NCI-H146 treated with DMSO at 0.1 percent for 48 hours (cell line): Measurements from ENCODE around the gene TCF4.
A peak's percentile ranks its signal among the peaks of the same experiment; 100 is the strongest.

ENCODE experiments used
- DNase-seq: peaks from one replicate; lab custom pipeline; 2025; ENCODE audit not compliant: unreplicated experiment; lab: John Stamatoyannopoulos, UW

Gene TCF4

GRCh38 chr18:55547705-55548056 lies 40.3 kb downstream of the TCF4 start:
- DNase-seq = no peak

GRCh38 chr18:55546851-55547704 lies 40.9 kb downstream of the TCF4 start:
- DNase-seq = peak; percentile 73

- no peak for DNase-seq
Observed at GRCh38 chr18:55544014-55544413, 44.0 kb downstream of the TCF4 start.

- no peak for DNase-seq
Observed at GRCh38 chr18:55543130-55543704, 44.8 kb downstream of the TCF4 start.

GRCh38 chr18:55541571-55541970 lies 46.4 kb downstream of the TCF4 start:
- DNase-seq = no peak

- DNase-seq = no peak
Observed at GRCh38 chr18:55539240-55539639, 48.8 kb downstream of the TCF4 start.

- no peak for DNase-seq
Observed at GRCh38 chr18:55534996-55535395, 53.0 kb downstream of the TCF4 start.

- DNase-seq = no peak
Observed at GRCh38 chr18:55534547-55534946, 53.4 kb downstream of the TCF4 start.

- DNase-seq = no peak
Observed at GRCh38 chr18:55530166-55530565, 57.8 kb downstream of the TCF4 start.

GRCh38 chr18:55529581-55529980 lies 58.4 kb downstream of the TCF4 start:
- DNase-seq = peak; percentile 79

- no peak for DNase-seq
Observed at GRCh38 chr18:55525845-55526244, 62.1 kb downstream of the TCF4 start.

- no peak for DNase-seq
Observed at GRCh38 chr18:55524353-55525073, 63.5 kb downstream of the TCF4 start.

- DNase-seq = no peak
Observed at GRCh38 chr18:55523001-55523400, 65.0 kb downstream of the TCF4 start.

GRCh38 chr18:55522011-55522410 lies 66.0 kb downstream of the TCF4 start:
- no peak for DNase-seq

GRCh38 chr18:55517055-55517454 lies 70.9 kb downstream of the TCF4 start:
- no peak for DNase-seq

- no peak for DNase-seq
Observed at GRCh38 chr18:55515941-55516710, 71.9 kb downstream of the TCF4 start.

- no peak for DNase-seq
Observed at GRCh38 chr18:55515214-55515613, 72.8 kb downstream of the TCF4 start.

GRCh38 chr18:55513161-55513560 lies 74.8 kb downstream of the TCF4 start:
- no peak for DNase-seq

GRCh38 chr18:55511277-55511676 lies 76.7 kb downstream of the TCF4 start:
- DNase-seq = no peak

- no peak for DNase-seq
Observed at GRCh38 chr18:55510809-55511208, 77.2 kb downstream of the TCF4 start.

GRCh38 chr18:55509631-55510324 lies 78.2 kb downstream of the TCF4 start:
- no peak for DNase-seq
